Astrocyte (in vitro differentiated cells and primary cell): ENCODE results near the gene NKAPL. TPM values are rescaled to one million over a fixed set of nuclear protein-coding genes. Genes with fewer than 3 reads are reported as not detected.

ENCODE experiments used
- DNase-seq: peaks from one replicate; pipeline ENCODE4 v3.0.0-alpha.2; 2010; ENCODE audit warnings: low read depth
- FAIRE-seq: peaks from 2 replicates; lab custom pipeline; 2011; peaks lifted over from hg19 to GRCh38; lab: Jason Lieb, UNC
- H2AFZ ChIP-seq: 2 replicates; pipeline ENCODE4 v1.6.0; 2012; ENCODE audit warnings: low read depth, low read length, inconsistent platforms
- H3K27ac ChIP-seq: 2 replicates; pipeline ENCODE4 v1.5.1; 2011; ENCODE audit warnings: low read depth, low read length, inconsistent platforms
- H3K27me3 ChIP-seq: 2 replicates; pipeline ENCODE4 v1.6.0; 2011; ENCODE audit warnings: low read length, inconsistent platforms; ENCODE audit not compliant: insufficient read depth
- H3K36me3 ChIP-seq: 2 replicates; pipeline ENCODE4 v1.5.1; 2011; ENCODE audit warnings: low read length, inconsistent platforms; ENCODE audit not compliant: insufficient read depth
- H3K4me1 ChIP-seq: 2 replicates; pipeline ENCODE4 v1.5.1; 2011; ENCODE audit warnings: low read length, inconsistent platforms; ENCODE audit not compliant: insufficient read depth
- H3K4me2 ChIP-seq: 2 replicates; pipeline ENCODE4 v1.6.0; 2012; ENCODE audit warnings: low read length, inconsistent platforms
- H3K4me3 ChIP-seq: 2 replicates; pipeline ENCODE4 v1.5.1; 2011; ENCODE audit warnings: low read depth, mild to moderate bottlenecking, low read length, inconsistent platforms; ENCODE audit not compliant: insufficient read depth
- H3K79me2 ChIP-seq: 2 replicates; pipeline ENCODE4 v1.6.0; 2012; ENCODE audit warnings: mild to moderate bottlenecking, low read length, inconsistent platforms; ENCODE audit not compliant: insufficient read depth
- H3K9ac ChIP-seq: 2 replicates; pipeline ENCODE4 v1.6.0; 2012; ENCODE audit warnings: mild to moderate bottlenecking, low read length, inconsistent platforms
- H3K9me3 ChIP-seq: 2 replicates; pipeline ENCODE4 v1.5.1; 2012; ENCODE audit warnings: low read depth, mild to moderate bottlenecking, low read length, inconsistent platforms; ENCODE audit not compliant: insufficient read depth
- H4K20me1 ChIP-seq: 2 replicates; pipeline ENCODE4 v1.6.0; 2012; ENCODE audit warnings: low read length, inconsistent platforms; ENCODE audit not compliant: insufficient read depth
- H3K27ac Mint-ChIP-seq: one replicate; pipeline ENCODE4 v1.8.0; 2021; ENCODE audit warnings: mild to moderate bottlenecking, mixed read lengths; ENCODE audit not compliant: unreplicated experiment
- H3K27me3 Mint-ChIP-seq: one replicate; pipeline ENCODE4 v1.8.0; 2021; ENCODE audit warnings: low read depth, mixed read lengths; ENCODE audit not compliant: unreplicated experiment
- H3K36me3 Mint-ChIP-seq: one replicate; pipeline ENCODE4 v1.8.0; 2021; ENCODE audit warnings: low read depth, mixed read lengths; ENCODE audit not compliant: unreplicated experiment
- H3K4me1 Mint-ChIP-seq: one replicate; pipeline ENCODE4 v1.8.0; 2021; ENCODE audit warnings: low read depth, mixed read lengths; ENCODE audit not compliant: unreplicated experiment
- H3K4me3 Mint-ChIP-seq: one replicate; pipeline ENCODE4 v1.8.0; 2021; ENCODE audit warnings: mild to moderate bottlenecking, moderate library complexity, mixed read lengths; ENCODE audit not compliant: unreplicated experiment
- H3K9me3 Mint-ChIP-seq: one replicate; pipeline ENCODE4 v1.8.0; 2021; ENCODE audit warnings: mild to moderate bottlenecking, mixed read lengths; ENCODE audit not compliant: unreplicated experiment
- EZH2 ChIP-seq: IDR thresholded peaks from 2 replicates; pipeline ENCODE4 v1.6.1; 2012; ENCODE audit warnings: mild to moderate bottlenecking, low read length, inconsistent platforms; ENCODE audit not compliant: insufficient read depth
- total RNA-seq: library from RNA; stranded (reverse); gene quantifications from 2 replicates; pipeline ENCODE4 v1.2.1, GENCODE V29; 2021
- TF ChIP-seq, protein P1 (sequence below): IDR thresholded peaks from 2 replicates; pipeline ENCODE4 v1.5.1; 2011; ENCODE audit warnings: low read depth, mild to moderate bottlenecking, inconsistent platforms, low read length, moderate library complexity; ENCODE audit not compliant: insufficient read depth

Gene NKAPL
- total RNA-seq, 1 donor from 2014 or later: not detected

DNA sequence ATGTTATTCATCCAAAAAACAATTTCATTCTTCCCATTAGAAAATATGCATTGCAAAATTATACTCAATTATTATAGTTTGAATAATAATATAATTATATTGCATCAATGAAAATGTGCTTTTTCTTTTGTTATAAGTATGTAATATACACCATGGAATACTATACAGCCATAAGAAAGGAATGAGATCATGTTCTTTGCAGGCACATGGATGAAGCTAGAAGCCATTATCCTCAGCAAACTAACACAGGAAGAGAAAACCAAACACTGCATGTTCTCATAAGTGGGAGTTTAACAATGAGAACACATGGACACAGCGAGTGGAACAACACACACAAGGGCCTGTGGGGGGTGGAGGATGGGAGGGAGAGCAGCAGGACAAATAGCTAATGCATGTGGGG lies 2.1 kb upstream of the NKAPL start:
- Histone ChIP-seq H3K9me3 (peaks cover 15% of the 10 kb centered on the region), H3K9ac (no peak overlapping the region), H3K4me1 (peaks cover 6% of the 10 kb centered on the region), H3K79me2 (peaks cover under 1% of the 10 kb centered on the region), H3K27ac (no peak overlapping the region), H4K20me1 (no peaks in the 10 kb centered on the region), H2AFZ (no peak overlapping the region), H3K4me2 (no peak overlapping the region), H3K36me3 (no peaks in the 10 kb centered on the region), H3K4me3 (no peak overlapping the region), H3K27me3 (peaks cover 5% of the 10 kb centered on the region)
- no peaks in the 10 kb centered on the region for H3K9me3 Mint-ChIP-seq
- FAIRE-seq: no peak
- DNase-seq: no peak
- peaks cover 8% of the 10 kb centered on the region for H3K27me3 Mint-ChIP-seq
- no peak overlapping the region for H3K4me3 Mint-ChIP-seq
- H3K4me1 Mint-ChIP-seq: peaks cover 4% of the 10 kb centered on the region
- TF ChIP-seq EZH2: no peak
- TF ChIP-seq, protein P1, sequence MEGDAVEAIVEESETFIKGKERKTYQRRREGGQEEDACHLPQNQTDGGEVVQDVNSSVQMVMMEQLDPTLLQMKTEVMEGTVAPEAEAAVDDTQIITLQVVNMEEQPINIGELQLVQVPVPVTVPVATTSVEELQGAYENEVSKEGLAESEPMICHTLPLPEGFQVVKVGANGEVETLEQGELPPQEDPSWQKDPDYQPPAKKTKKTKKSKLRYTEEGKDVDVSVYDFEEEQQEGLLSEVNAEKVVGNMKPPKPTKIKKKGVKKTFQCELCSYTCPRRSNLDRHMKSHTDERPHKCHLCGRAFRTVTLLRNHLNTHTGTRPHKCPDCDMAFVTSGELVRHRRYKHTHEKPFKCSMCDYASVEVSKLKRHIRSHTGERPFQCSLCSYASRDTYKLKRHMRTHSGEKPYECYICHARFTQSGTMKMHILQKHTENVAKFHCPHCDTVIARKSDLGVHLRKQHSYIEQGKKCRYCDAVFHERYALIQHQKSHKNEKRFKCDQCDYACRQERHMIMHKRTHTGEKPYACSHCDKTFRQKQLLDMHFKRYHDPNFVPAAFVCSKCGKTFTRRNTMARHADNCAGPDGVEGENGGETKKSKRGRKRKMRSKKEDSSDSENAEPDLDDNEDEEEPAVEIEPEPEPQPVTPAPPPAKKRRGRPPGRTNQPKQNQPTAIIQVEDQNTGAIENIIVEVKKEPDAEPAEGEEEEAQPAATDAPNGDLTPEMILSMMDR: no peak
- no peaks in the 10 kb centered on the region for H3K36me3 Mint-ChIP-seq
- H3K27ac Mint-ChIP-seq: no peak overlapping the region

GRCh38 chr6:28263922-28264321 lies 4.8 kb downstream of the NKAPL start:
- Histone ChIP-seq H3K79me2 (peaks cover 20% of the 10 kb centered on the region), H3K9me3 (peaks cover 12% of the 10 kb centered on the region), H3K4me3 (no peak overlapping the region), H3K4me2 (no peak overlapping the region), H3K4me1 (no peaks in the 10 kb centered on the region), H4K20me1 (no peaks in the 10 kb centered on the region), H3K27me3 (peaks cover 5% of the 10 kb centered on the region), H3K9ac (no peak overlapping the region), H3K36me3 (no peaks in the 10 kb centered on the region), H3K27ac (no peak overlapping the region), H2AFZ (peak overlapping the region; percentile 4)
- no peak for FAIRE-seq
- DNase-seq: no peak
- Mint-ChIP-seq H3K27me3 (peaks cover 5% of the 10 kb centered on the region), H3K9me3 (no peaks in the 10 kb centered on the region), H3K4me3 (no peak overlapping the region), H3K36me3 (no peaks in the 10 kb centered on the region), H3K27ac (no peak overlapping the region), H3K4me1 (peaks cover 3% of the 10 kb centered on the region)
- TF ChIP-seq, protein P1: no peak
- no peak for TF ChIP-seq EZH2

DNA sequence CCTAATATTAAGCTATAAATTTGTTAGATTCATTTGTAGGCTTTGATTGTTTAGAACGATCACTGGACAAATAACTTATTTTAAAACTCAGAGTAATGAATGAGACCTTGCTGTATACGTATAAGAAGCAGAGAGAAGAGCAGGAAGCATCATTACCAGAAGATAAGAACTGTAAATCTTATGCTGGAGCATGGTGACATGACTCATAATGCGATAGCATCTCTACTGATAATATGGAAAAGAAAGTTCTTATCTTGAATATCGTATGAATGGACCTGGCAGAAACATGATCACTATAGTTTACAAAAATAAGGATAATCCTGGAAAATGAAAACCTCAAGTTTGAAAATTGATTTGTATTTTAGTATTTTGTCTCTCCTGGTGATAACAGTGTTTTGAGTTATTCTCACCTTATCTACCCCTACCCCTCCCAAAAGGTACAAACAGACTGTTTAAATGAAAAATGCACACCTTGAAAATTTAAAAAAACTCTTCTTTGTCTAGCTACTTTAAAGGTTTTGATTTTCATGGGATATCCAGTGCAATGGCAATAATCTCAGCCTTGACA lies 5.8 kb downstream of the NKAPL start:
- peaks cover 3% of the 10 kb centered on the region for H3K27me3 ChIP-seq
- H4K20me1 ChIP-seq: no peaks in the 10 kb centered on the region
- no peaks in the 10 kb centered on the region for H3K9me3 Mint-ChIP-seq
- no peaks in the 10 kb centered on the region for H3K36me3 Mint-ChIP-seq
- TF ChIP-seq, protein P1: no peak
- TF ChIP-seq EZH2: no peak
- peaks cover 3% of the 10 kb centered on the region for H3K4me1 ChIP-seq
- peaks cover under 1% of the 10 kb centered on the region for H3K27me3 Mint-ChIP-seq
- H3K4me1 Mint-ChIP-seq: peaks cover 5% of the 10 kb centered on the region
- peaks cover 20% of the 10 kb centered on the region for H3K79me2 ChIP-seq
- no peak overlapping the region for H2AFZ ChIP-seq
- no peak overlapping the region for H3K9ac ChIP-seq
- H3K4me3 Mint-ChIP-seq: no peak overlapping the region
- H3K36me3 ChIP-seq: no peaks in the 10 kb centered on the region
- H3K27ac Mint-ChIP-seq: no peak overlapping the region
- H3K9me3 ChIP-seq: peaks cover 4% of the 10 kb centered on the region
- no peak overlapping the region for H3K4me2 ChIP-seq
- DNase-seq (no peak), FAIRE-seq (no peak)
- H3K4me3 ChIP-seq: no peak overlapping the region
- H3K27ac ChIP-seq: no peak overlapping the region
